ENCODE results near the gene MINAR1. TPM values are rescaled to one million over a fixed set of nuclear protein-coding genes. Genes with fewer than 3 reads are reported as not detected.

Gene MINAR1
- total RNA-seq, 1 donor from 2014 or later: 0.53 TPM

- TF ChIP-seq, protein P1, sequence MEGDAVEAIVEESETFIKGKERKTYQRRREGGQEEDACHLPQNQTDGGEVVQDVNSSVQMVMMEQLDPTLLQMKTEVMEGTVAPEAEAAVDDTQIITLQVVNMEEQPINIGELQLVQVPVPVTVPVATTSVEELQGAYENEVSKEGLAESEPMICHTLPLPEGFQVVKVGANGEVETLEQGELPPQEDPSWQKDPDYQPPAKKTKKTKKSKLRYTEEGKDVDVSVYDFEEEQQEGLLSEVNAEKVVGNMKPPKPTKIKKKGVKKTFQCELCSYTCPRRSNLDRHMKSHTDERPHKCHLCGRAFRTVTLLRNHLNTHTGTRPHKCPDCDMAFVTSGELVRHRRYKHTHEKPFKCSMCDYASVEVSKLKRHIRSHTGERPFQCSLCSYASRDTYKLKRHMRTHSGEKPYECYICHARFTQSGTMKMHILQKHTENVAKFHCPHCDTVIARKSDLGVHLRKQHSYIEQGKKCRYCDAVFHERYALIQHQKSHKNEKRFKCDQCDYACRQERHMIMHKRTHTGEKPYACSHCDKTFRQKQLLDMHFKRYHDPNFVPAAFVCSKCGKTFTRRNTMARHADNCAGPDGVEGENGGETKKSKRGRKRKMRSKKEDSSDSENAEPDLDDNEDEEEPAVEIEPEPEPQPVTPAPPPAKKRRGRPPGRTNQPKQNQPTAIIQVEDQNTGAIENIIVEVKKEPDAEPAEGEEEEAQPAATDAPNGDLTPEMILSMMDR (IDR thresholded peaks at IDR 0.05; ENCODE audit: insufficient read depth, low read length, severe bottlenecking): no peak
- no peak for FAIRE-seq
- DNase-seq (ENCODE audit: low read depth): no peak
- Histone ChIP-seq H3K36me3 (ENCODE audit: control insufficient read depth, insufficient read depth, low read length) (no peaks in the 10 kb centered on the region), H3K27me3 (ENCODE audit: control insufficient read depth, insufficient read depth, low read length) (no peaks in the 10 kb centered on the region), H3K4me3 (ENCODE audit: low read depth, low read length) (no peak overlapping the region)
These were observed 26.4 kb downstream of the MINAR1 start for GRCh38 chr15:79458491-79458890.

DNA sequence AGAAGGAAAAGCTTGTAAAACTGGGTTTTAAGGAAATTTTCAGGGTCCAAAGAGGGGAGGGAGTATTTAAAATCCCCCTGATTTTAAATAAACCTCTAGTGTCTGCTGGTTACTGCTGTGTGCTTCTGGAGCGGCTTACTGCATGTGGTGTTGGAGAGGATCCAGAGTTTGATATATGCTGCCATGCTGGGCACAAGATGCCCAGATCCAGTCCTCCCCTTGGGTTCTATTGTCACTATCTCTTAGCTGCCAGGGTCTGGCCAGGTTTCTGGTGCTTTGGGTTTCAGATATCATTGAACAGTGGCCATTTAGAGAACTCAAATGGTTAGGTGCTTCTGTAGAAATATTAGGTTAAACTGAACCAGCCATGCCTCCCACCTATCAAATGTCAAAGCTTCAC, 27.5 kb downstream of the MINAR1 start:
- Histone ChIP-seq H3K4me3 (ENCODE audit: low read depth, low read length) (no peak overlapping the region), H3K36me3 (ENCODE audit: control insufficient read depth, insufficient read depth, low read length) (no peaks in the 10 kb centered on the region), H3K27me3 (ENCODE audit: control insufficient read depth, insufficient read depth, low read length) (no peaks in the 10 kb centered on the region)
- TF ChIP-seq, protein P1 (IDR thresholded peaks at IDR 0.05; ENCODE audit: insufficient read depth, low read length, severe bottlenecking): no peak
- DNase-seq (ENCODE audit: low read depth) (no peak), FAIRE-seq (no peak)

GRCh38 chr15:79463043-79463780, 31.1 kb downstream of the MINAR1 start:
- TF ChIP-seq, protein P1 (IDR thresholded peaks at IDR 0.05; ENCODE audit: insufficient read depth, low read length, severe bottlenecking): no peak
- H3K4me3 ChIP-seq (ENCODE audit: low read depth, low read length): no peak overlapping the region
- no peaks in the 10 kb centered on the region for H3K27me3 ChIP-seq (ENCODE audit: control insufficient read depth, insufficient read depth, low read length)
- FAIRE-seq (no peak), DNase-seq (ENCODE audit: low read depth) (no peak)
- no peaks in the 10 kb centered on the region for H3K36me3 ChIP-seq (ENCODE audit: control insufficient read depth, insufficient read depth, low read length)

DNA sequence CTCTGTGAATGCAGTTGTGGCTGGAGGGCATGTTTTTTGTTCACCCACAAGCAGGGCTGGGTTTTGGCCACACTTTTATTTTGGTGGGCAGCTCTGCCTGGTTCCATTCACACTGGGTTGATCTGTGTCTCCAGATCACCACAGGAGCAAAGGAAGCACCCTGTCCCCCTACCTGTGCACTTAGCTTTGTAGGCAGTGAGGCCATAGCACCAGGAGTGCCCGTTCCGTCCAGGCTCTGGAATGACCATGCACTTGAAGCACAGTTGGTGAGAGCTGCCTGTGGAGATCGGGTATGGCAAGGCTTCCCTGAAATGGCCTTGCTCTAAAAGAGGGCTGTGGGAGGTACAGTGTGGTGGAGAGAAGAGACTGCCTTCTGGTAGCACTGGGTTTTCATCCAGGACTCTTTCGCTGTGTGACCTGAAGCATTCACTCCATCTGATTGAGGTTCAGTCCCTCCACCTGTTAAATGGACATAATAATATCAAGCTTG, 31.7 kb downstream of the MINAR1 start:
- H3K27me3 ChIP-seq (ENCODE audit: control insufficient read depth, insufficient read depth, low read length): no peaks in the 10 kb centered on the region
- H3K36me3 ChIP-seq (ENCODE audit: control insufficient read depth, insufficient read depth, low read length): no peaks in the 10 kb centered on the region
- no peak overlapping the region for H3K4me3 ChIP-seq (ENCODE audit: low read depth, low read length)
- TF ChIP-seq, protein P1 (IDR thresholded peaks at IDR 0.05; ENCODE audit: insufficient read depth, low read length, severe bottlenecking): no peak
- DNase-seq (ENCODE audit: low read depth) (no peak), FAIRE-seq (peak; percentile 66)

DNA sequence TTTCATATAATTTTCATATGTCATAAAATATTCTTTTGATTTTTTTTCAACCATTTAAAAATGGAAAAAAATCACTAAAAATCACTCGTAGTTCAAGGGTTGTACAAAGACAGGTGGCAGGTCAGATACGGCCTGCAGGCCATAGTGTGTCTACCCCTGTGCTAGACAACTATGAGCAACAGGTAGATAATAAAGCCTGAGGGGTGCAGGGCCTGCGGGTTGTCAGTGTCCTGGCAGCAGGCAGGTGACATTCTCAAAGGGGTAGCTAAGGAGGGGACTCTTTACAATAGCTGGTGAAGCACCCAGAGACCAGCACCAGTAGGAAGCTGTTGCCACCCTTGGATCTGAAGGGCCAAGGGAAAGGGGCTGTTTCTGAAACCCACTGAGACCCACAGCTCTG, 34.4 kb downstream of the MINAR1 start:
- Histone ChIP-seq H3K27me3 (ENCODE audit: control insufficient read depth, insufficient read depth, low read length) (no peaks in the 10 kb centered on the region), H3K4me3 (ENCODE audit: low read depth, low read length) (no peak overlapping the region), H3K36me3 (ENCODE audit: control insufficient read depth, insufficient read depth, low read length) (no peaks in the 10 kb centered on the region)
- no peak for DNase-seq (ENCODE audit: low read depth)
- TF ChIP-seq, protein P1 (IDR thresholded peaks at IDR 0.05; ENCODE audit: insufficient read depth, low read length, severe bottlenecking): no peak
- no peak for FAIRE-seq
